NB4 (cell line): ENCODE data around the gene FLT4.

Source experiments
- DNase-seq: peaks from one replicate; pipeline ENCODE4 v3.0.0; 2010; ENCODE audit warnings: low read depth
- H3K4me3 ChIP-seq: one replicate; pipeline ENCODE4 v1.5.1; 2011; ENCODE audit warnings: mild to moderate bottlenecking, low read depth, low read length, moderate library complexity
- CTCF ChIP-seq: IDR thresholded peaks from one replicate; pipeline ENCODE4 v1.5.1; 2012; ENCODE audit warnings: low read depth, low read length
- MYC ChIP-seq: IDR thresholded peaks from 2 replicates; pipeline ENCODE4 v1.6.1; 2011; ENCODE audit warnings: low read depth, low read length
- POLR2A ChIP-seq: IDR thresholded peaks from 2 replicates; pipeline ENCODE4 v1.6.1; 2011; ENCODE audit warnings: mild to moderate bottlenecking; ENCODE audit not compliant: insufficient read length; ENCODE audit errors: extremely low read depth
- TF ChIP-seq, protein P1 (sequence below): IDR thresholded peaks from 2 replicates; pipeline ENCODE4 v1.6.1; 2011; ENCODE audit warnings: low read depth, low read length

FLT4 gene

DNA sequence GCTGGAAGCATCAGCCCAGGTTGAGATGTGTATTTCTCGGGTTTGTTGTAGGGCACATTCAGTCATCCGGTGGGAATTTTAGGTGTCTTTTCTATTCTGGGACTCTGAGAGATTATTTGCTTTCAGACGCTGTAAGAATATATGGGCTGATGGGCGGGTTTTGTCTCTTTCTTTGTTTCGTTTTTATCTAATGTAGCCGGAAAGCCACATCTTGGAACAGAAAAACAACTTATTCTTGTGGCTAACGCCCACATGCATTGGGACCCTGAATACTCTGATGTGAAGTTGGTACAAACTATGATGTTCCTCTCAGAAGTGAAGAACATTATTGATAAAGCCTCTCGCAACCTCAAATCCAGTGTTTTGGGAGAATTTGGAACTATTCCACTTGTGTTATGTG, 80.5 kb downstream of the FLT4 start:
- no peak for DNase-seq
- H3K4me3 ChIP-seq: no peak overlapping the region
- TF ChIP-seq POLR2A: no peak
- TF ChIP-seq CTCF: no peak
- TF ChIP-seq, protein P1, sequence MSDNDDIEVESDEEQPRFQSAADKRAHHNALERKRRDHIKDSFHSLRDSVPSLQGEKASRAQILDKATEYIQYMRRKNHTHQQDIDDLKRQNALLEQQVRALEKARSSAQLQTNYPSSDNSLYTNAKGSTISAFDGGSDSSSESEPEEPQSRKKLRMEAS: no peak
- no peak for TF ChIP-seq MYC

DNA sequence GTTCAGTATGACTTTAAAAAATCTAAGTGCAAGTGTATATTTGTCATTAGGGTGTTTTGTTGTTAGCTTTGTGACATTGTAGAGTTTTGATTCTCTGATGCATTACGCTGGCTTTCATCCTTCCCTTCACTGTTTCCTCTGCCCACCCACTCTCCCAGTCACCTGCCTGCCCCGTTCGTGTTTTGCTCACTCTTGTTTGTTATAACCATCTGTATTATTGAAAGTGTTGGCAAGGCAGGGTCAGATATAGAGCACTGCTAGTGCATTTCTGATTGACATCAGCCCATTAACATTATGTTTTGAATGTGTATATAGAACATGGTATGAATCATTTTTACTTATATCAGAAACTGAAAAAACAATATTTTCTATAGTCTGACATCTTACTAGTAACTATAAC, 85.4 kb downstream of the FLT4 start:
- no peak for TF ChIP-seq POLR2A
- no peak for TF ChIP-seq CTCF
- no peak for TF ChIP-seq MYC
- TF ChIP-seq, protein P1: no peak
- no peak for DNase-seq
- H3K4me3 ChIP-seq: no peak overlapping the region

DNA sequence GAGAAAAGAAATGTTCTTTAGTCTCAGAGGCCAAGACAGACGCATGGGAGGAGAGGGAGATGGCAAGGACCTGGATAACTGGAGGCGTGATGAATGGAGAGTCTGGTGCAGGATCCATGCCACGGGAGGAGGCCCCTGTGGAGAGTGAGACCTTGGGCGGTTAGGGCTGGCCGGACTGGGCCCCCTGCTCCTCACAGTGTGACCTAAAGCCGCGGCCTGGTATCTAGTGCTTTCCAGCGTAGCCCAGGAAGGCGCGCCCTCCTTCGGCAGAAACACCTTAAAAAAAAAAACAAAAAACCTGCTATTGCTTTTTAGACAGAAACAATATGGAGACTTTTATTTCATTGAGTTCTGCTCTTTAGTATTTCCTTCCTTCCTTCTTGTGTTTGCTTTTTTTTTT, 91.2 kb downstream of the FLT4 start:
- no peak for DNase-seq
- no peak overlapping the region for H3K4me3 ChIP-seq
- no peak for TF ChIP-seq CTCF
- no peak for TF ChIP-seq POLR2A
- TF ChIP-seq, protein P1: no peak
- no peak for TF ChIP-seq MYC

- DNase-seq: no peak
- no peak overlapping the region for H3K4me3 ChIP-seq
- TF ChIP-seq MYC: no peak
- TF ChIP-seq, protein P1: no peak
- no peak for TF ChIP-seq POLR2A
- TF ChIP-seq CTCF: no peak
These were observed 92.1 kb downstream of the FLT4 start for GRCh38 chr5:180557217-180557809.

DNA sequence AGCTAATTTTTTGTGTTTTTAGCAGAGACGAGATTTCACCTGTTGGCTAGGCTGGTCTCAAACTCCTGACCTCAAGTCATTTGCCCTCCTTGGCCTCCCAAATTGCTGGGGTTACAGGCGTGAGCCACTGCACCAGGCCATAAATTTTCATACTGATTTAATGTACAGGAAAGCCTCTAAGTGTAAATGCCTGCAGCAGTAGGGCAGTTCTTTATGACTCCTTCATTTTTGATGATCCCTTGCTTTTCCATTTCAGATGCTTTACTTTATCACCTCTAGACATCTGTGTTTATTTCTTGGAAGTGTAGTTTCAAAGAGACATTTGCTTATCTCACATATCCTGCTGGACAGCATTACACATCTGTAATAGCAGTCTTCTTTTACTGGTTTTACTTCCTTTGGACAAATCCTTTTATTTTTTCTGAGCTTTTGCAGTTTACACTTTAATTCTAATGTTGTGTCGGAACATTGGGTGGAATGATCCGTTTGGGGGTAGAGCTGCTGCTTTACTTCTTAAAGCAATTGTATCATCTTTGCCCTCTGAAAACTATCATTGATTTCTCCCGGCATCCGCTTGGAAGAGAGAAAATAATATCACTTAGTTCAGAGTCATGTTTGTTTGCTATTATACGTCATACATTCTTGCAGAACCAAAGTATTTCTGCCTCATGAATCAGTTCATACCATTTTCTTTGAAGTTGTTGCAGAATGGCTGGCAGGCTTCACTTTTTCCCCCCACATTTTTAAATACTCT, 94.1 kb downstream of the FLT4 start:
- no peak for DNase-seq
- H3K4me3 ChIP-seq: no peak overlapping the region
- TF ChIP-seq, protein P1: no peak
- TF ChIP-seq POLR2A: no peak
- TF ChIP-seq MYC: no peak
- TF ChIP-seq CTCF: no peak

GRCh38 chr5:180553530-180553929, 95.9 kb downstream of the FLT4 start:
- TF ChIP-seq POLR2A: no peak
- TF ChIP-seq MYC: no peak
- TF ChIP-seq, protein P1: no peak
- no peak for TF ChIP-seq CTCF
- no peak for DNase-seq
- no peak overlapping the region for H3K4me3 ChIP-seq
